ENCODE measurements around the gene OR2Y1. TPM values are rescaled to one million over a fixed set of nuclear protein-coding genes. Genes with fewer than 3 reads are reported as not detected.
A peak's percentile ranks its signal among the peaks of the same experiment; 100 is the strongest.
"Not testable (repeated sequence)": the region's sequence is repeated elsewhere in the genome, so short reads cannot be mapped to it uniquely, and the experiment has no call there.

Gene OR2Y1
- total RNA-seq, result not detected in 2 replicates

DNA sequence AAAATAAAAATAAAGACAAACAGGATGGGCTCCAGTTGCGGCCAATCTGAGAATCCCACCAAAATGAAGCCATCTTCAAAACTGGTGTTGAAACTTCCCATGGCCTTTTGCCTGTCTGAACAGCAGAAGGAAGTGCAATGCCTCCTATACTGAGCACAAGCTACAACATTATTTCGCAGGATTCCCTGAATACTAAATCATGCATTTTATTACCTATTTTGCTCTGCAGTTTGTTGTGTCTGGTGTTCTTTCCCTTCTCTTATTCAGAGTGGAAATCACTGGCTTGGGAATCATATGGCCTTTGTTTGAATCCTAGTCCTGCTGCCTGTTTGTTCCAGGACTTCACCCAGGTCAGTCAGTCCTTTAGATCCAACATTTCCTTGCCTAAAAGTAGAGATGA is at the start of gene OR2Y1:
Gene OR2Y1 (minus strand): TSS at position 101 of the 400 bp plus-strand sequence. CDS start 0 bp downstream, at position 101.
- Mint-ChIP-seq H3K36me3 (ENCODE audit: low read depth) (no peaks in the 10 kb centered on the region), H3K9me3 (no peaks in the 10 kb centered on the region), H3K27me3 (ENCODE audit: insufficient read depth) (peaks cover 3% of the 10 kb centered on the region), H3K4me3 (no peak within 1 kb of the TSS), H3K27ac (no peak within 1 kb of the TSS), H3K4me1 (ENCODE audit: low read depth) (no peaks in the 10 kb centered on the region)
- intact Hi-C loops (cut with micrococcal nuclease), result no loop called here
- DNase-seq (ENCODE audit: low spot score), result no peak

GRCh38 chr5:180788651-180789410 is 49.0 kb upstream of the OR2Y1 start:
- peaks cover 23% of the 10 kb centered on the region for H3K4me1 Mint-ChIP-seq (ENCODE audit: low read depth)
- intact Hi-C loops (cut with micrococcal nuclease), result loop anchor here (10.0 kb wide), 1 partner anchor 266 kb away; no protein-coding TSS in a partner anchor
- not testable (repeated sequence) for H3K4me3 Mint-ChIP-seq; H3K27ac Mint-ChIP-seq; H3K9me3 Mint-ChIP-seq; DNase-seq (ENCODE audit: low spot score); H3K27me3 Mint-ChIP-seq (ENCODE audit: insufficient read depth)
- peaks cover 23% of the 10 kb centered on the region for H3K36me3 Mint-ChIP-seq (ENCODE audit: low read depth)

- Mint-ChIP-seq H3K4me3 (no peak overlapping the region), H3K27me3 (ENCODE audit: insufficient read depth) (no peaks in the 10 kb centered on the region), H3K36me3 (ENCODE audit: low read depth) (peaks cover 18% of the 10 kb centered on the region), H3K4me1 (ENCODE audit: low read depth) (peaks cover 16% of the 10 kb centered on the region), H3K9me3 (no peaks in the 10 kb centered on the region), H3K27ac (no peak overlapping the region)
- no peak for DNase-seq (ENCODE audit: low spot score)
- intact Hi-C loops (cut with micrococcal nuclease), result loop anchor here (10.0 kb wide), 1 partner anchor 267 kb away; no protein-coding TSS in a partner anchor
Measured at GRCh38 chr5:180787711-180788431, 48.0 kb upstream of the OR2Y1 start.

DNA sequence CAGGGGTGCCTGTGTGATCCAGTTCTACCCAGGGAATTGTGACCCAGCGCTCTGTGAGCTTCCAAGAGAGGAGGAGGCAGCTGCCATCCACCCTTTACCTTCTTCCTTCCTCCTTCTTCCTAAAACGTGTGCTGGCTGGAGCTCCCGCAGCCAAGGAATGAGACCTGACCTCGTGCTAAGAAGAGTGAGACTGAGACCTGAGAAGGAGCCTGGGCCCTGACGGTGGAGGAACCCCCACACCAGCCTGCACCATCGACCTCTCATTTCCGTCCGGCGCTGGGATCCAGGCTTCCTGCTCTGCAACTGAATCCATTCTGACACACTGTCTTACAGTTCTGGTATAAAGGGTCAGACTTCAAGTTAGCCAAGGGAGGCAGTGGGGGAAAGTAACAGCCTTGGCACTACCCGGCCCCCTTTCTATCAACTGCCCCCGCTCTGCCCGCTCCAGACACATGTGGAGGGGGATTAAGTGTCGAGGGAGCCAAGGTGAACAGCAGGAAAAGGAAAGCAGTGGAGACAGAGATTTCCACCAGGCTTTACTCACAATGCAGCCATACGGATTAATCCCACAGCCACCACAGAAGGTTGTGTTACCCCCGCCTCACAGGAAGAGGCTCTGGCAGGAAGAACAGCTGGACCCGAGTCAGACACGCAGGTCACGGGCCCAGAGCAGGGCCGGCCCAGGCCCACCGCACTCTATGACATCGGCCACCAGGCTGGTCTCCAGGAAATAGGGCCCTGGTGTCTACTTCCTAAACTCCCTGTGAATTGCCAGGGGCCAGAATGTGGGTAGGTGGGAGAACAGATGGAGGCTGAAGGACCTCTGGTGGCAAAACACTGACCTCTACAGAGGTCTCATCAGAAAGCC is 46.9 kb upstream of the OR2Y1 start:
- no peak for DNase-seq (ENCODE audit: low spot score)
- intact Hi-C loops (cut with micrococcal nuclease), result loop anchor here (10.0 kb wide), 1 partner anchor 268 kb away; no protein-coding TSS in a partner anchor

DNA sequence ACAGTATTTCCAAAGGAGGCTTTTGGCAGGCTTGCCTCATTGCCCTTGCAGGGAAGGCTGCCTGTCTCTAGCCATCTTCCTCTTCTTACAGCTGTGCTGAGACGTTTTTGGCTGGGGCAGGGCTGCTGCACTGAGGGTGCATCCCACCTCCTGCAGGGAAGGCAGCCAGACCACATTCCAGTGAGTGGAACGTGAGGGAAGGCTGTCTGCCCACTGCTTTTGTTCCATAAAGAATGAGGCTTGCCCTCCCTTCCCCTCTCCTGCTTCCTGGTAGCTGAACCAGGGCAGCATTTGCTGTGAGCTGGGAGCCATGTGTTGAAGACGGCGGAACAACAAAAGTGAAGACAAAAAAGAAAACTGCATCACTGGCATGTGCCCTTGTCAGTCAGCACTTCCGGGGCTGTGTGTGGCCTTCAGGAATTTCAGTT is 46.0 kb upstream of the OR2Y1 start:
- intact Hi-C loops (cut with micrococcal nuclease), result loop anchor here (2.0 to 10.0 kb wide), 2 partner anchors 17 to 269 kb away; partner anchors contain the start of gene MGAT1

More for the DNA sequence above, 46.9 kb upstream of the OR2Y1 start:
- Mint-ChIP-seq H3K9me3 (no peaks in the 10 kb centered on the region), H3K4me3 (no peak overlapping the region), H3K27ac (peak overlapping the region; percentile 55), H3K36me3 (ENCODE audit: low read depth) (peaks cover 14% of the 10 kb centered on the region), H3K27me3 (ENCODE audit: insufficient read depth) (no peaks in the 10 kb centered on the region), H3K4me1 (ENCODE audit: low read depth) (peaks cover 15% of the 10 kb centered on the region)

DNA sequence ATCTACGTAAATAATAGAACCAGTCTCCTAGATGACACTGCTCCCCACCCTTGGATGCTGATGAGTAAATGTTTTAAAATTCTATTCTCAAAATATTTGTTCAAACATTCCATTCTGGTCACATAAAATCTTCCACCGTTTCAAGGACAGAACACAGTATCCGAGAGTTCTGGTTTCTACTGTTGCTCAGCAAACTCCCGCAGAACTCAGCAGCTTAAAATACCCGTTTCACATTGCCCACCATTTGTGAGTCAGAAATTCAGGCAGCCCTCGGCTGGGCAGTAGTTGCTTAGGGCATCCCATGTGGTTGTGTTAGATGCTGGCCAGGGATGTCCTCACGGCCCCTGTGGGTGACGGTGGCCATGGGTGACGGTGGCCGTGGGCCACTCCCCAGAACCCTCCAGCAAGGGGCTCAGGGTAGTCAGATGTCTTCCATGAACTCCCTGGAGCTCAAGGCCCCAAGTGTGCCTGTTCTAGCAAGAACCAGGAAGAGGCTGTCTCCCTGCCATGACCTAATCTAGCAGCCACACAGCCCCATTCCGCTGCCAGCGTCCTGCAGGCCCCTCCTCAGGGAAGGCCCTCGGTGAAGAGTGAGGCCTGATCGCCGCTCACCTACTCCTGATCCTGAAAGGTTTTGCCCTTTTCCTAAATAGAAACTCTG is 45.4 kb upstream of the OR2Y1 start:
- no peak overlapping the region for H3K4me3 Mint-ChIP-seq
- H3K27me3 Mint-ChIP-seq (ENCODE audit: insufficient read depth), result no peaks in the 10 kb centered on the region
- H3K4me1 Mint-ChIP-seq (ENCODE audit: low read depth), result peaks cover 15% of the 10 kb centered on the region
- H3K27ac Mint-ChIP-seq, result peak overlapping the region; percentile 61
- no peaks in the 10 kb centered on the region for H3K9me3 Mint-ChIP-seq
- no peak for DNase-seq (ENCODE audit: low spot score)
- intact Hi-C loops (cut with micrococcal nuclease), result loop anchor here (2.0 to 10.0 kb wide), 2 partner anchors 18 to 270 kb away; partner anchors contain the start of gene MGAT1
- peaks cover 4% of the 10 kb centered on the region for H3K36me3 Mint-ChIP-seq (ENCODE audit: low read depth)

More for the DNA sequence above, 46.0 kb upstream of the OR2Y1 start:
- no peak for DNase-seq (ENCODE audit: low spot score)
- Mint-ChIP-seq H3K27me3 (ENCODE audit: insufficient read depth) (no peaks in the 10 kb centered on the region), H3K27ac (peak overlapping the region; percentile 61), H3K4me1 (ENCODE audit: low read depth) (peaks cover 15% of the 10 kb centered on the region), H3K9me3 (no peaks in the 10 kb centered on the region), H3K4me3 (no peak overlapping the region), H3K36me3 (ENCODE audit: low read depth) (peaks cover 8% of the 10 kb centered on the region)

DNA sequence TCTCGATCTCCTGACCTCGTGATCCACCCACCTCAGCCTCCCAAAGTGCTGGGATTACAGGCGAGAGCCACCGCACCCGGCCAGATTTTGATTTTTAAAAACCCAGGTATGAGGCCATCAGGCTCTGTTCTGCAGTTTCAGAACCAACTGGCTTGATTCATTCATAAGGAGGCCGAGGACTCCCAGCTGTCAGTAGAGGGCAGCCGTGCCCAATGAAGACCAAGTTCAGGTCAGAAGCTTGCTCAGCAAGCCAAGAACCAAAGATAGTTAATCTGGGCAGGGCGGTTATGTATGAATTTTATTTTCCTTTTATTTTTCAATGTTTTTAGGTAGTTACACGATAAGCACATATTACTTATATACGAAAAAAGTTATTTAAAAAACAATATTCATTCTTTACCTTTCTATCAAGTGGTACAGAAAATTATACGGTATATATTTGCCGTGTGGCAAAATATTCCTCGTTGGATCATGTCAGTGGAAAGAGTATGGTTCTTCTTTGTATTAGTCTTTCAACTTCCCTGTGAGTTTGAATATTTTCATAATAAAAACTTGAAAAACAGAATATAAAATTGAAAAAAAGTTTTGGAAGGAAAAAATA is 44.7 kb upstream of the OR2Y1 start:
- intact Hi-C loops (cut with micrococcal nuclease), result loop anchor here (1.0 to 10.0 kb wide), 4 partner anchors 18 to 375 kb away; partner anchors contain the start of gene MGAT1
- Mint-ChIP-seq H3K9me3 (no peaks in the 10 kb centered on the region), H3K4me1 (ENCODE audit: low read depth) (peaks cover 15% of the 10 kb centered on the region), H3K4me3 (no peak overlapping the region), H3K27ac (no peak overlapping the region), H3K36me3 (ENCODE audit: low read depth) (peaks cover 3% of the 10 kb centered on the region), H3K27me3 (ENCODE audit: insufficient read depth) (no peaks in the 10 kb centered on the region)
- peak; percentile 47 for DNase-seq (ENCODE audit: low spot score)

GRCh38 chr5:180783340-180784052 is 43.6 kb upstream of the OR2Y1 start:
- DNase-seq (ENCODE audit: low spot score), result no peak
- Mint-ChIP-seq H3K4me3 (no peak overlapping the region), H3K36me3 (ENCODE audit: low read depth) (peaks cover 3% of the 10 kb centered on the region), H3K9me3 (no peaks in the 10 kb centered on the region), H3K27me3 (ENCODE audit: insufficient read depth) (no peaks in the 10 kb centered on the region), H3K4me1 (ENCODE audit: low read depth) (peaks cover 15% of the 10 kb centered on the region), H3K27ac (no peak overlapping the region)
- intact Hi-C loops (cut with micrococcal nuclease), result loop anchor here (1.0 to 10.0 kb wide), 4 partner anchors 19 to 376 kb away; partner anchors contain the start of gene MGAT1

DNA sequence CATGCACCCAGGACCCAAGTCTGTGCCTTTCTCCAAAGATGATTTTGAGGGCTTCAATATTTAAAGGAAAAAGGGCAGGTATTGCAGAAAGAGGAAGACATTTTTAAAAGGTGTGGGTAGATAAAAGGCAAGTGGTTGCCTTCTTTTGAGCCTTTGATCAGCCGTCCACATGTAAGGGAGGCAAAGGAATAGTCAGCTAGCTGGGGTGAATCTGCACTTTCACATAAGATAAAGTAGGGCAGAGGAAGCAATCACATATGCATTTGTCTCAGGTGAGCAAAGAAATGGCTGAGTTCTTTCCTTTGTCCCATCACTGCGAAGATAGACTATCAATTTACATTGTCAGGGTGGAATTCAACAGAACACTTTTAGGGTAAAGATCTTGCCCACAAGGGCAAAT is 42.9 kb upstream of the OR2Y1 start:
- Mint-ChIP-seq H3K27me3 (ENCODE audit: insufficient read depth) (no peaks in the 10 kb centered on the region), H3K9me3 (no peaks in the 10 kb centered on the region), H3K4me3 (no peak overlapping the region), H3K4me1 (ENCODE audit: low read depth) (peaks cover 15% of the 10 kb centered on the region), H3K36me3 (ENCODE audit: low read depth) (peaks cover 2% of the 10 kb centered on the region), H3K27ac (no peak overlapping the region)
- intact Hi-C loops (cut with micrococcal nuclease), result loop anchor here (10.0 kb wide), 1 partner anchor 272 kb away; no protein-coding TSS in a partner anchor
- no peak for DNase-seq (ENCODE audit: low spot score)

DNA sequence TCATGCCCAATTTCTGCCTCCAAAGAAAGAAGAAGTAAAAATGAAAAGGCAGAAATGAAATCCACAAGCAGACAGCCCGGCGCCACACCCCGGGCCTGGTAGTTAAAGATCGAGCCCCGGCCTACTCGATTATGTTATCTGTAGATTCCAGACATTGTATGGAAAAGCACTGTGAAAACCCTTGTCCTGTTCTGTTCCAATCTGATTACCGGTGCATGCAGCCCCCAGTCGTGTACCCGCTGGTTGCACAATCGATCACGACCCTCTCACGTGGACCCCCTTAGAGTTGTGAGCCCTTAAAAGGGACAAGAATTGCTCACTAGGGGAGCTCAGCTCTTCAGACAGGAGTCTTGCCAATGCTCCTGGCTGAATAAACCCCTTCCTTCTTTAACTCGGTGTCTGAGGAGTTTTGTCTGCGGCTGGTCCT is 42.1 kb upstream of the OR2Y1 start:
- H3K36me3 Mint-ChIP-seq (ENCODE audit: low read depth); H3K27me3 Mint-ChIP-seq (ENCODE audit: insufficient read depth); DNase-seq (ENCODE audit: low spot score); H3K4me3 Mint-ChIP-seq; H3K9me3 Mint-ChIP-seq; H3K27ac Mint-ChIP-seq: not testable (repeated sequence)
- H3K4me1 Mint-ChIP-seq (ENCODE audit: low read depth), result peaks cover 11% of the 10 kb centered on the region
- intact Hi-C loops (cut with micrococcal nuclease), result loop anchor here (10.0 kb wide), 1 partner anchor 273 kb away; no protein-coding TSS in a partner anchor

DNA sequence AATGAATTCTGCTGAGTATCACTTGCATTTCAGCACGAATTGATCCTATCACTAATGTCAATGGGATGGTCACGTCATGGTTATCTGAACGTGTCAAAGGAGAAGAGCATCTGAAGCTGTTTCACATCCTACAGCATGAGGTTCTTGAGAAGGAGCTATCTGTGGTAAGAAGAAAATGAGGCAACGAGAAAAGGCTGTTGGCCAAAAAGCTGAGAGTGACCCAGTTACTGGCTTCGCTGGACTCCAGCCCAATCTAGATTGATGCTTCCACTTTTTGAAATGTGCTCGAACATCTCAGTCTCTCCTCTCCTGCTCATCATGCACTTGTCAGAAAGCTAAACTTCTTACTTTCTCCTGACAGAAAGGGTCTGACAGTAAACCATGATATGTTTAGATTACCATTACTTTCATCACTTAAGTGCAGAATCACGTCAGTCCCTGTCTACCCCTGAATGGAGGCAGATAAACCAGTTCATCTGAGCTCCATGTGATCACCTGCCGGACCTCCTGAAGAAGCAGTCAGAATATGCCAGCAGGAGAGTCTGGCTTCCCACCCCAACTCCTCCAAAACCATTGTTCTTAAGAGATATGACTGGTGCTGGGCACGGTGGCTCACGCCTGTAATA is 40.2 kb upstream of the OR2Y1 start:
- Mint-ChIP-seq H3K27me3 (ENCODE audit: insufficient read depth) (no peaks in the 10 kb centered on the region), H3K36me3 (ENCODE audit: low read depth) (no peaks in the 10 kb centered on the region), H3K9me3 (no peaks in the 10 kb centered on the region), H3K4me3 (no peak overlapping the region), H3K4me1 (ENCODE audit: low read depth) (peaks cover 4% of the 10 kb centered on the region), H3K27ac (no peak overlapping the region)
- no peak for DNase-seq (ENCODE audit: low spot score)
- intact Hi-C loops (cut with micrococcal nuclease), result loop anchor here (10.0 kb wide), 1 partner anchor 275 kb away; no protein-coding TSS in a partner anchor
